ENCODE results near the gene CST9L.

Gene CST9L

GRCh38 chr20:23607497-23608245 lies 39.4 kb upstream of the CST9L start:
- in situ Hi-C loops (cut with MboI; ENCODE audit: low sequenced_read_pairs, unreplicated experiment): loop anchor here (10.0 kb wide), 1 partner anchor 163 kb away; no protein-coding TSS in a partner anchor

DNA sequence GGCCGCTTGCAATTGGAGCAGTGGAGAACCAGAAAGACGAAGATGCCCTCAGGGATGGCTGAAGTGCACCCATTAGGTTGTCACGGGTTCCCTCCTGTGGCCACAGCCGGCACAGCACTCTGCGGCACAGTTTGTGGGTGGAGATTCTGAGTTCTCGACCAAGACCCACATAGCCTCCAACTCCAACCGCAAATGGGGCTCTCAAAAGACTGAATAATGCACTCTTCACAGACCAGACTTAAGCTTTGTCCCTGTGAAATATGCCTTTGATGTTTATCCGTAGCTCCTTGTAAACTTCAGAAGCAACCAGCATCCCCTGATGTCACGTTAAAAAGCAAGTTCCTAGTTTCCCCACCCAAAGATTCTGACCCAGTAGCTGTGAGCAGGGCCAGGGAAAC lies 38.4 kb upstream of the CST9L start:
- in situ Hi-C loops (cut with MboI; ENCODE audit: low sequenced_read_pairs, unreplicated experiment): loop anchor here (10.0 kb wide), 1 partner anchor 162 kb away; no protein-coding TSS in a partner anchor
- TF ChIP-seq, protein P1, sequence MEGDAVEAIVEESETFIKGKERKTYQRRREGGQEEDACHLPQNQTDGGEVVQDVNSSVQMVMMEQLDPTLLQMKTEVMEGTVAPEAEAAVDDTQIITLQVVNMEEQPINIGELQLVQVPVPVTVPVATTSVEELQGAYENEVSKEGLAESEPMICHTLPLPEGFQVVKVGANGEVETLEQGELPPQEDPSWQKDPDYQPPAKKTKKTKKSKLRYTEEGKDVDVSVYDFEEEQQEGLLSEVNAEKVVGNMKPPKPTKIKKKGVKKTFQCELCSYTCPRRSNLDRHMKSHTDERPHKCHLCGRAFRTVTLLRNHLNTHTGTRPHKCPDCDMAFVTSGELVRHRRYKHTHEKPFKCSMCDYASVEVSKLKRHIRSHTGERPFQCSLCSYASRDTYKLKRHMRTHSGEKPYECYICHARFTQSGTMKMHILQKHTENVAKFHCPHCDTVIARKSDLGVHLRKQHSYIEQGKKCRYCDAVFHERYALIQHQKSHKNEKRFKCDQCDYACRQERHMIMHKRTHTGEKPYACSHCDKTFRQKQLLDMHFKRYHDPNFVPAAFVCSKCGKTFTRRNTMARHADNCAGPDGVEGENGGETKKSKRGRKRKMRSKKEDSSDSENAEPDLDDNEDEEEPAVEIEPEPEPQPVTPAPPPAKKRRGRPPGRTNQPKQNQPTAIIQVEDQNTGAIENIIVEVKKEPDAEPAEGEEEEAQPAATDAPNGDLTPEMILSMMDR (IDR thresholded peaks at IDR 0.05; ENCODE audit: borderline replicate concordance, control extremely low read depth, extremely low read depth, insufficient read depth, missing control alignments): peak; percentile 90
- peak; percentile 89 for DNase-seq (ENCODE audit: low spot score)

More at GRCh38 chr20:23607497-23608245, 39.4 kb upstream of the CST9L start:
- no peak for DNase-seq (ENCODE audit: low spot score)
- TF ChIP-seq, protein P1 (IDR thresholded peaks at IDR 0.05; ENCODE audit: borderline replicate concordance, control extremely low read depth, extremely low read depth, insufficient read depth, missing control alignments): no peak

- no peak for DNase-seq (ENCODE audit: low spot score)
- TF ChIP-seq, protein P1 (IDR thresholded peaks at IDR 0.05; ENCODE audit: borderline replicate concordance, control extremely low read depth, extremely low read depth, insufficient read depth, missing control alignments): no peak
- in situ Hi-C loops (cut with MboI; ENCODE audit: low sequenced_read_pairs, unreplicated experiment): loop anchor here (10.0 kb wide), 1 partner anchor 161 kb away; no protein-coding TSS in a partner anchor
Measured at GRCh38 chr20:23605867-23606651, 37.8 kb upstream of the CST9L start, which contains the start of gene CST9. CST9 (minus strand) TSS chr20:23605917; CDS start chr20:23605864, 53 bp downstream.

GRCh38 chr20:23604306-23604705 lies 36.0 kb upstream of the CST9L start:
- DNase-seq (ENCODE audit: low spot score): no peak
- in situ Hi-C loops (cut with MboI; ENCODE audit: low sequenced_read_pairs, unreplicated experiment): loop anchor here (10.0 kb wide), 1 partner anchor 160 kb away; no protein-coding TSS in a partner anchor
- TF ChIP-seq, protein P1 (IDR thresholded peaks at IDR 0.05; ENCODE audit: borderline replicate concordance, control extremely low read depth, extremely low read depth, insufficient read depth, missing control alignments): no peak

DNA sequence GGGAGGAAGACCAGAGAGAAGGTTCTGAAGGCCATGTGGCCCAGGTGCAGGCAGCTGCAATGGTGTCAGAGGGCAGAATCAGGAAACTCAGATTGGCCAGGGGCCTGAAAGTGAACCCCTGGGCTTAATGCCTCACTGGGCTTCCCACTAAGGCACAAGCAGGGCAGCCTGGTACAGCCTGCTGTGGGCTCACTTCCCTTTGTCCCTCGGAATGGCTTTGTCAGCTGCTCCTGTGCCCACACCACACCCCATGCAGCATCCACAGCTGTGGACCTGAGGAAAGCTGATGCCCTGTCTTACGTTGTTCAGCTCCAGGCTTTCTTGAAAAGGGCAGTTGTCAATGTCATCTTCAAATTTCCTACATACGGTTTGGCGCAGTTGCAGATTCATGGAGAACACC lies 35.0 kb upstream of the CST9L start:
- in situ Hi-C loops (cut with MboI; ENCODE audit: low sequenced_read_pairs, unreplicated experiment): loop anchor here (10.0 kb wide), 1 partner anchor 159 kb away; no protein-coding TSS in a partner anchor
- TF ChIP-seq, protein P1 (IDR thresholded peaks at IDR 0.05; ENCODE audit: borderline replicate concordance, control extremely low read depth, extremely low read depth, insufficient read depth, missing control alignments): no peak
- DNase-seq (ENCODE audit: low spot score): no peak

GRCh38 chr20:23602699-23603098 lies 34.4 kb upstream of the CST9L start:
- TF ChIP-seq, protein P1 (IDR thresholded peaks at IDR 0.05; ENCODE audit: borderline replicate concordance, control extremely low read depth, extremely low read depth, insufficient read depth, missing control alignments): no peak
- in situ Hi-C loops (cut with MboI; ENCODE audit: low sequenced_read_pairs, unreplicated experiment): loop anchor here (10.0 kb wide), 1 partner anchor 158 kb away; no protein-coding TSS in a partner anchor
- no peak for DNase-seq (ENCODE audit: low spot score)
